Colonic mucosa (tissue), 4 donors: ENCODE data around the gene ODAD2. TPM values are rescaled to one million over a fixed set of nuclear protein-coding genes. Genes with fewer than 3 reads are reported as not detected.

ENCODE experiments used
- DNase-seq: peaks from one replicate; pipeline ENCODE4 v3.0.0-alpha.2; 2020
- H3K27ac ChIP-seq: fragments of 200-600 bp; one replicate; pipeline ENCODE4 v1.8.0; 2021
- H3K27me3 ChIP-seq: fragments of 200-600 bp; one replicate; pipeline ENCODE4 v1.8.0; 2021
- H3K36me3 ChIP-seq: fragments of 200-600 bp; one replicate; pipeline ENCODE4 v1.8.0; 2021
- H3K4me1 ChIP-seq: fragments of 200-600 bp; one replicate; pipeline ENCODE4 v1.8.0; 2021; ENCODE audit warnings: mild to moderate bottlenecking
- H3K4me3 ChIP-seq: fragments of 200-600 bp; one replicate; pipeline ENCODE4 v1.8.0; 2021
- H3K9ac ChIP-seq, 2 donors: one replicate each; pipeline ENCODE4 v1.7.0; 2013; ENCODE audit warnings: control low read depth in 2 of 2, low read depth in 2 of 2, low read length in 2 of 2
- H3K9me3 ChIP-seq: fragments of 200-600 bp; one replicate; pipeline ENCODE4 v1.8.0; 2021
- CTCF ChIP-seq: fragments of 200-600 bp; IDR thresholded peaks from one replicate; pipeline ENCODE4 v1.8.0; 2022; ENCODE audit warnings: antibody characterized with exemption, mild to moderate bottlenecking
- intact Hi-C: fragments of 100-400 bp; cut with DNase I; formaldehyde crosslinking; loops from one replicate; pipeline ENCODE4 v1.14.1; 2022
- total RNA-seq, 2 donors: library from RNA; stranded (reverse); fragmentation: NEBNext Ultra II Directional in 1 of 2; extraction: Animal tissue kit (Norgen Biotek cat#: 25700) in 1 of 2; gene quantifications; one replicate each; pipeline ENCODE4 v1.2.1, GENCODE V29; 2021
- donor health status: healthy.
- donor health status: DM: no; HTN: no; CAD: no.
- donor health status: DM: no; HTN: no; CAD: no.

ODAD2 gene
- total RNA-seq, 2 donors from 2014 or later, result 0.61 TPM; not detected in 1

DNA sequence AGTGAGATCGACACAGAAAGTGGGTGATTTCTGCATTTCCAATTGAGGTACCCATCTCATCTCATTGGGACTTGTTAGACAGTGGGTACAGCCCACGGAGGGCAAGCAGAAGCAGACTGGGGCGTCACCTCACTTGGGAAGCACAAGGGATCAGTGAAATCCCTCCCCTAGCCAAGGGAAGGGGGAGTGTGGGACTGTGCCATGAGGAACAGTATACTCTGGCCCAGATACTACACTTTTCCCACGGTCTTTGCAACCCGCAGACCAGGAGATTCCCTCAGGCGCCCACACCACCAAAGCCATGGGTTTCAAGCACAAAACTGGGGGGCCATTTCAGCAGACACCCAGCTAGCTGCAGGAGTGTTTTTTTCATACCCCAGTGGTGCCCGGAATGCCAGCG, 99.8 kb downstream of the ODAD2 start:
- Histone ChIP-seq H3K9ac (no peak overlapping the region), H3K4me1 (no peaks in the 10 kb centered on the region), H3K27me3 (no peaks in the 10 kb centered on the region), H3K9me3 (no peaks in the 10 kb centered on the region), H3K27ac (no peak overlapping the region), H3K4me3 (no peak overlapping the region), H3K36me3 (no peaks in the 10 kb centered on the region)
- no peak for TF ChIP-seq CTCF
- intact Hi-C loops, result no loop called here
- DNase-seq, result no peak

- no peaks in the 10 kb centered on the region for H3K36me3 ChIP-seq
- H3K9ac ChIP-seq, result no peak overlapping the region
- H3K4me1 ChIP-seq, result no peaks in the 10 kb centered on the region
- no peak overlapping the region for H3K27ac ChIP-seq
- intact Hi-C loops, result no loop called here
- no peaks in the 10 kb centered on the region for H3K27me3 ChIP-seq
- no peak for DNase-seq
- H3K9me3 ChIP-seq, result no peaks in the 10 kb centered on the region
- no peak overlapping the region for H3K4me3 ChIP-seq
- TF ChIP-seq CTCF, result no peak
Observed at GRCh38 chr10:27893358-27893954, 105.4 kb downstream of the ODAD2 start.

GRCh38 chr10:27890971-27891370, 107.9 kb downstream of the ODAD2 start:
- Histone ChIP-seq H3K9ac (no peak overlapping the region), H3K9me3 (no peaks in the 10 kb centered on the region), H3K27me3 (no peaks in the 10 kb centered on the region), H3K27ac (no peak overlapping the region), H3K4me1 (no peaks in the 10 kb centered on the region), H3K36me3 (no peaks in the 10 kb centered on the region), H3K4me3 (no peak overlapping the region)
- TF ChIP-seq CTCF, result no peak
- intact Hi-C loops, result no loop called here
- no peak for DNase-seq

- Histone ChIP-seq H3K4me3 (no peak overlapping the region), H3K9me3 (no peaks in the 10 kb centered on the region), H3K27me3 (no peaks in the 10 kb centered on the region), H3K4me1 (no peaks in the 10 kb centered on the region), H3K27ac (no peak overlapping the region), H3K9ac (no peak overlapping the region), H3K36me3 (no peaks in the 10 kb centered on the region)
- TF ChIP-seq CTCF, result no peak
- DNase-seq, result no peak
- intact Hi-C loops, result no loop called here
Observed at GRCh38 chr10:27889518-27889917, 109.4 kb downstream of the ODAD2 start.

DNA sequence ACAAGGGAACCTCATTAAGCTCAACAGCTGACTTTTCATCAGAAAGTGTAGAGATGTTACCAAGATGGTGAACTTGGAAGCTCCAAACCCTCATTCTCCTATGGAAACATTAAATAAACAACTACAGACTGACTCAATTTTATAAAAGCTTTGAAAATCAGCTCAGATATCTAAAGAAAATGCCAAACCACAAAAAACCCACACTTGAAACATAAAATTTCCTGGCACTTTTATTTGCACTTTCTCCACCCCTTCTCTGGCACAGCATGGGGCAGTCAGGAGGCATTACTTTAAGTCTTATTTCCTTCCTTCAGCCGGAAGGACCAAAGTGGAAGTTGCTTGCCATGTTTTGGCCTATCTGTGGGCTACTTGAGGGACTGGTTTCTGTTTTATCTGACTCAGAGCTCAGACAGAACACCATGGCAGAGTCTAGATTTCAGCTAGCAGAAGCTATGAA, 114.7 kb downstream of the ODAD2 start:
- Histone ChIP-seq H3K9me3 (no peaks in the 10 kb centered on the region), H3K27me3 (no peaks in the 10 kb centered on the region), H3K9ac (no peak overlapping the region), H3K4me3 (no peak overlapping the region), H3K27ac (no peak overlapping the region), H3K36me3 (no peaks in the 10 kb centered on the region), H3K4me1 (no peaks in the 10 kb centered on the region)
- intact Hi-C loops, result no loop called here
- TF ChIP-seq CTCF, result no peak
- DNase-seq, result no peak
